Activated CD4-positive, alpha-beta memory T cell treated with anti-CD3 and anti-CD28 coated beads, Interleukin-2, amount 10 ng/mL, durations not matched to agents 7 days and 5 days (primary cell): Measurements from ENCODE around the gene P2RX1. TPM values are rescaled to one million over a fixed set of nuclear protein-coding genes. Genes with fewer than 3 reads are reported as not detected.

Experiments
- CTCF ChIA-PET: fragments of 350-600 bp; sonication (Branson Sonifier 250); formaldehyde crosslinking; loops from one replicate; lab custom pipeline; 2021; ENCODE audit warnings: antibody characterized with exemption, inconsistent platforms; lab: Charles Lee
- POLR2A ChIA-PET: fragments of 350-600 bp; sonication (Branson Sonifier 250); formaldehyde crosslinking; loops from one replicate; lab custom pipeline; 2021; ENCODE audit warnings: antibody characterized with exemption; lab: Charles Lee
- DNase-seq: peaks from one replicate; pipeline ENCODE4 v3.0.0-alpha.2; 2020
- H3K27ac Mint-ChIP-seq: one replicate; pipeline ENCODE4 v1.8.0; 2021; ENCODE audit warnings: mild to moderate bottlenecking, mixed read lengths
- H3K27me3 Mint-ChIP-seq: one replicate; pipeline ENCODE4 v1.8.0; 2021; ENCODE audit warnings: mixed read lengths
- H3K36me3 Mint-ChIP-seq: one replicate; pipeline ENCODE4 v1.8.0; 2021; ENCODE audit warnings: low read depth, mixed read lengths
- H3K4me1 Mint-ChIP-seq: one replicate; pipeline ENCODE4 v1.8.0; 2021; ENCODE audit warnings: mixed read lengths
- H3K4me3 Mint-ChIP-seq: one replicate; pipeline ENCODE4 v1.8.0; 2021; ENCODE audit warnings: mild to moderate bottlenecking, mixed read lengths
- H3K9me3 Mint-ChIP-seq: one replicate; pipeline ENCODE4 v1.8.0; 2021; ENCODE audit warnings: mixed read lengths
- total RNA-seq, 2 experiments: library from RNA; stranded (reverse); gene quantifications; one replicate each; pipeline ENCODE4 v1.2.3, GENCODE V29; 2021

Gene P2RX1
- total RNA-seq, result under 1 TPM; 0.45 to 0.65 TPM

DNA sequence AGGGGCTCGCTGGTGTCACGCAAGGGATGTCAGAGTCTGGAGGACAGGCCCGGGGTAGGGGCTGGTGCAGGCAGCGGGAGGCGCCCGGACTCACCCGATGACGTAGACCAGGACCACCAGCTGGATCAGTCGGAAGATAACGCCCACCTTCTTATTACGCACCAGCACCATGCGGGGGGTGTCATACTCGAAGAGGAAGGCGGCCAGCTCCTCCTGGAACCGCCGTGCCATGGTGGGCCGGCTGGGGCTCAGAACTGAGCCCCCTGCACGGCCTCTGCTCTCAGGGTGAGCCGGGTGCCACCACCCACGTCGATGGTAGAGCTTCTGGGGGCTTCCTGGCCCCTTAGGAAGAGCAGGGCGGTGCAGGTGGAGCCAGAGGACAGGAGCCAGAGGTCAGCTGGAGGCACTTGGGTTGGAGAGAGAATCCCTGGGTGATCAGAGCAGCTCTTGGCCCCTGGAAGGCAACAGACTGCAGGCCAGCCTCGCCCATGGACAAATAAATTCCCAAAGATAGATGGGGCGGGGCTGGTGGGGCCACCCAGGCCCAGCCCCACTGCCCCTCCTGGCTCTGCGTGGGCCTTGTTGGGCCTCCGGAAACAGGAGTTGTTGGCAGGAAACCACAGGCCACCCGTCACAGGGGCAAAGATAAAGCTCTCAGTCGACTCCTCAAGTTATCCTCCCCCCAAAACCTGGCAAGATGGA lies at the start of gene P2RX1:
P2RX1 (minus strand) TSS at position 471 of the 702 bp plus-strand sequence; CDS start at position 231, 240 bp downstream.
- DNase-seq, result peak; percentile 60
- Mint-ChIP-seq H3K27me3 (no peaks in the 10 kb centered on the region), H3K4me1 (peaks cover 49% of the 10 kb centered on the region), H3K4me3 (no peak within 1 kb of the TSS), H3K36me3 (no peaks in the 10 kb centered on the region), H3K27ac (peak within 1 kb of the TSS; percentile 23), H3K9me3 (no peaks in the 10 kb centered on the region)
- ChIA-PET CTCF (interaction anchor here (0.5 to 1.5 kb wide), 8 partner anchors 22 to 217 kb away, joined by 3 to 7 read pairs (median 3); partner anchors contain the start of gene NCBP3), POLR2A (interaction anchor here (1.0 to 4.5 kb wide), 2 partner anchors 13 to 48 kb away, joined by 3 to 24 read pairs; partner anchors contain the start of gene ATP2A3)

DNA sequence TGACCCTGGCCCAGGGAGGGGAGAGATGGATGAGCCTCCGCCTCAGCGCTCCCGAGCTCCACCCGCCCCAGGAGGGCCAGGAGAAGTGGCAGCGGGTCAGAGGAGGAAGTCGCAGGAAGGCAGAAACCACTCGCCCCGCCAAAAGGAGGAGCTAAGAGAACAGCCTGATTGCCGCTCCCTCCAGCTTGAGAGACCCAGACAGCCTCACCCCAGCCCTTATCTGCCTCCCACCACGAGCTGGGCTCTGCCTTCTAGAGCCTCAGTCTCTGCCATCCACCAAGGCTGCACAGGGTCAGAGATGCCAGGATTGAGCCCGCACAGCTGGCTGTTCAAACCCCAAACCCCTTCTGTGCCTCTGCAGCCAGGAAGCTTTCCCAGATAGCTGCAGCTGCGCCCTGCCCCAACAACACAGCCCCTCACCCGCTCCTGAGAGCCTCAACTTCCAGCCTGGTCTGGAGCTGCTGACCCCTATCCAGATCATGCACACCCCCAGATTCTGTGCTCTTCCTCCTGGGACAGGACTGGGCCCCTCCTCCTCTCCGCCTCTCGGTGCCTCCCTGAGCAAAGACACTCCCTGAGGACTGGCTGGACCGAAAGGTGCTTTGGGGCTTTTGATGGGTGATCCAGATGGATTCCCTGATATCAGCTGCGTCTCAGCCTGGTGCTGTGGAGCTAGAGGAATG lies 49.0 kb upstream of the P2RX1 start:
- H3K27me3 Mint-ChIP-seq, result peaks cover 3% of the 10 kb centered on the region
- peaks cover 24% of the 10 kb centered on the region for H3K36me3 Mint-ChIP-seq
- ChIA-PET CTCF (interaction anchor here (0.7 to 2.6 kb wide), 9 partner anchors 19 to 177 kb away, joined by 3 to 13 read pairs (median 3); partner anchors contain the start of genes CYB5D2, NCBP3 and ZZEF1), POLR2A (interaction anchor here (0.6 to 3.2 kb wide), 22 partner anchors 9 to 1170 kb away, joined by 3 to 24 read pairs (median 4); partner anchors contain the start of genes CAMKK1, CYB5D2, HASPIN and P2RX1)
- peak; percentile 85 for DNase-seq
- H3K9me3 Mint-ChIP-seq, result no peaks in the 10 kb centered on the region
- H3K4me3 Mint-ChIP-seq, result peak overlapping the region; percentile 86
- peaks cover 48% of the 10 kb centered on the region for H3K4me1 Mint-ChIP-seq
- H3K27ac Mint-ChIP-seq, result peak overlapping the region; percentile 95

DNA sequence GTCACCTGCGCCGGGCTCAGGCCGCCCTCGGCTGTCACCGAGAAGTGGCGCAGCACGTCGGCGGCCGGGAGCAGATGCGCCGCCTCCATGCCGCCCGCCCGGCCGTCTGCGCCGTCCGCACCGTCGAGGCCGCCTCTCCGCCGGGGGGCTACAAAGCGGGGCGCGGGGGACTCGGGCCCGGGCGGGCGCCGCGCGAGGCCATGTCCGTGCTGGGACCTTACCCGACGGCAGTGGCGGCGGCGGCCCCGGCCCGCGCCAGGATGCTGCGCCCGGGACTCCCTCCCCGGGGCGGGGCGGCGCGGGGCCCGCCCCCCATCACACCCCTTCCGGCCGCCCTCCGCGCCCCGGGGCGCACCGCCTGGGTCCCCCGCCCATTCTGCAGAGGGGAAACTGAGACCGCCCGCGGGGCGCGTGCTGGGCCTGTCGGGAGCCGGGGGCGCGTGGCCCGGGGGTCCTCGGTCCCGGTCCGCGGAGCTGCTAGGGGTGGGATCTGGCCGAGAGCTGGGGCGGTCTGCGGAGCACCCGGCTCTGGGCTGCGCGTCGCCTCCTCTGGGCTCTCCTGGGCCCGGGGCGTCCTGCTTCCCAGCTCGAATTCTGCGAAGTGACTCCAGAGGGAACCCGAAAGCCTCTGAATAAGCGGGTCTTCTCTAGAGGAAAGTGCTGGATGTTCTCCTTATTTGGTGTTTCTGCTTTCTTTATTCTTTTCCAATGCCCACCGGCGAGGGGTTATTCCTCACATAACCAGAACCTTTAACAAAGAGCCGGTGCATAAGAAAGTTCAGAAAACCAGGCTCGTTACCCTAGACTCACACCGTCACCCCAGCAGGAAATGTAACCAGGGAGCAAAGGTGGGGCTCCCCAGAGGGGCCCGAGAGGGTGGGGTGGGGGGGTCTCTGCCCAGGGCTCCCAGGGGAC lies 48.2 kb upstream of the P2RX1 start, which contains the start of gene ATP2A3:
ATP2A3 (minus strand) TSS at position 235 of the 915 bp plus-strand sequence; CDS start at position 89, 146 bp downstream.
- Mint-ChIP-seq H3K4me3 (peak within 1 kb of the TSS; percentile 87), H3K4me1 (peaks cover 56% of the 10 kb centered on the region), H3K36me3 (peaks cover 27% of the 10 kb centered on the region), H3K9me3 (no peaks in the 10 kb centered on the region), H3K27ac (peak within 1 kb of the TSS; percentile 95), H3K27me3 (peaks cover 3% of the 10 kb centered on the region)
- ChIA-PET POLR2A (interaction anchor here (0.6 to 3.2 kb wide), 21 partner anchors 9 to 329 kb away, joined by 3 to 24 read pairs (median 3); partner anchors contain the start of genes CAMKK1, CYB5D2, HASPIN and P2RX1), CTCF (interaction anchor here (0.7 to 2.6 kb wide), 8 partner anchors 18 to 178 kb away, joined by 3 to 13 read pairs (median 4); partner anchors contain the start of genes CYB5D2, NCBP3 and ZZEF1)
- peak; percentile 86 for DNase-seq

DNA sequence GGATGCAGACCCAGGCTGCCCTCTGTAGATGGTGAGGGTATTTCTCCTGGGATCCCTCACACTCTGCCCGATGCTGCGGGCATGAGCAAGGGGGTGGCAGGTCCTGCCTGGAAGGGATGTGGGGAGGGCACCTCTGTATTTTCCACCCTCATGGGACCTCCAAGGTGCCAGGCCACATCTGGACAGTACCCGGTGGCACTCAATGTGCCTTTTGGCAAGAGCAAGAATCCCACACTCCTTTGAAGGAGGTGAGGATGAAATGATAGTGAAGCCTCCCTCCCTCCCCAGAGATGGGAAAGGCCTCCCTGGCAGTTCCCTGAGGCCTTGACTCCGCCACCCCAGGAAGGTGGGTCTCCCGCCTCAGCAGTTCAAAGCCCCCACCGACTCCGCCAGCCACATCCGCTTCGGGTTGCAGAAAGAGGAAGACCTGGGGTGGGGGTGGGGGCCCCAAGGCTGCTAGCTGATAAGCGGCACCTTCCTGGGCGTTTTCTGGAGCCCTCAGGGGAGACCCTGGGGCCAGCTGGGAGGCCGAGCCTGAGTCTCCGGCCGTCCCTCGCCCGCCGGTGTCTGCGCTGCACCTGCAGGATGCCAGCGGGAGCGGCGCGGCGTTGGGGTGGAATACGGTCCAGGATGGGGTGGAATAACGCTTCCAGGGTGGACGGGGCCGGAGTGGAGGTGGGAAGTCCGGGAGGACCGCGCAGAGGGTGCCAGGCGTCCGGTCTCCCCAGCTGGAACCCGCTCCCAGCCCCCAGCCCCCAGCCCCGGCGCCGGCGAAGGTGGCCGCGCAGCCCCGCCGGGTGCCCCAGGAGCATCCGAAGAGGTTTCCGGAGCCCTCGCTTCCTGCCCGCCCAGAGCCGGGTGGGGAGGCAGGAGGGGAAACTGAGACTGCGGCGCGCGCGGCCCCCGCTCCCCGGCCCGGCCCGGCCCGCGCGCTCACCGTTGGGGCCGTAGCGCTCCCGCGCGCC lies 47.3 kb upstream of the P2RX1 start:
- H3K27ac Mint-ChIP-seq, result peak overlapping the region; percentile 81
- POLR2A ChIA-PET, result interaction anchor here (0.8 to 3.2 kb wide), 9 partner anchors 10 to 253 kb away, joined by 3 to 24 read pairs (median 4); partner anchors contain the start of genes P2RX1 and ZZEF1

DNA sequence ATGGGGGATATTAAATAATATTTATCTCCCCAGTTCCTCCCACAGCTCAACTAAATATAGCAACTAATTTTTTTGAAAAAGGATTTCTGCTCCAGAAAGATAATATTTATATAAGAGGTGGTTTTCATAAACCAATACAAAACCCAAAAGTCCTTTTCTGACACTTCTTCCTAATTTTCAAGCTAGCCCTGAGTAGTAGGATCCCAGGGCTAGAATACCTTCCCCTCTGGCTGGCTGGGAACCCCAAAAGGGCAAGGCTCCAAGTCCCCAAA lies 46.6 kb upstream of the P2RX1 start:
- CTCF ChIA-PET, result interaction anchor here (1.9 kb wide), 1 partner anchor 116 kb away, joined by 6 read pairs; the partner anchor contains the start of gene NCBP3
- peaks cover 2% of the 10 kb centered on the region for H3K27me3 Mint-ChIP-seq
- H3K9me3 Mint-ChIP-seq, result no peaks in the 10 kb centered on the region
- POLR2A ChIA-PET, result interaction anchor here (0.8 to 3.2 kb wide), 6 partner anchors 41 to 252 kb away, joined by 3 to 24 read pairs (median 4); partner anchors contain the start of genes P2RX1 and ZZEF1
- H3K4me1 Mint-ChIP-seq, result peaks cover 58% of the 10 kb centered on the region
- peak overlapping the region; percentile 87 for H3K4me3 Mint-ChIP-seq
- no peak for DNase-seq
- H3K36me3 Mint-ChIP-seq, result peaks cover 33% of the 10 kb centered on the region
- peak overlapping the region; percentile 81 for H3K27ac Mint-ChIP-seq

More for the DNA sequence above, 47.3 kb upstream of the P2RX1 start:
- peaks cover 3% of the 10 kb centered on the region for H3K27me3 Mint-ChIP-seq
- peak overlapping the region; percentile 87 for H3K4me3 Mint-ChIP-seq
- peaks cover 31% of the 10 kb centered on the region for H3K36me3 Mint-ChIP-seq
- DNase-seq, result peak; percentile 82
- CTCF ChIA-PET, result interaction anchor here (1.9 kb wide), 1 partner anchor 117 kb away, joined by 6 read pairs; the partner anchor contains the start of gene NCBP3
- peaks cover 56% of the 10 kb centered on the region for H3K4me1 Mint-ChIP-seq
- no peaks in the 10 kb centered on the region for H3K9me3 Mint-ChIP-seq

DNA sequence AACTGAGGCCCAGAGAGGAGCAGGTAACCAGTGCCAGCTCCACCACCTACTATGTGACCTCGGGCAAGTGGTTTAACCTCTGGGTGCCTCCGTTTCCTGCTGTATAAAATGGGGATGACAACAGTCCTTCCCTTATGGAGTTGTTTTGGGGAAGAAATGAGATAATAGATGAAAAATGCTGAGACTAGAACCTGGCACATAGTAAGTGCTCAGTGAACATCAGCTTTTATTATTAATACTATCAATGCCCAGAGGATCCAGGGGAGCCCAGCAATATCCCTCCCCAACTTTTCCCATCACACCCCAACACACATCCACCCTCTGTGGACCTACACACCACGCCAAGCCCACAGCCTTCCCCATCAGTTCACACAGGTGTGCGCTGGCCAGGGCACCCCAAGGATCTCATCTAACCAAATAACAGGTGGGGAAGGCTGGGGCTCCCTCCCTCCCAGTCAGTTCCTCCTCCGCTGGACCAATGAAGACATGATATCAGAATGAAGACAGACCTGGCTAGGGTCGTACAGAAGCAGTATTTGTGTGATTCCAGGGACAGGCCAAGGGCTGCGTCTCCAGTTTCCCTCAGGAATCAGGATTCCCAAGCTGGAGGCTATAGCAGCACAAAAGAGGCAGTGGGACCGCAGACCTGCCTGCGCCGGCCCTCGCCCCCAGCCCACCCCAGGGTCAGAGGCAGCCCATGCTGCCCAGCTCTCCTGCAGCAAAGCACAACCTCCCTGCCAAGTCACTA lies 46.1 kb upstream of the P2RX1 start:
- H3K9me3 Mint-ChIP-seq, result no peaks in the 10 kb centered on the region
- peak overlapping the region; percentile 81 for H3K27ac Mint-ChIP-seq
- CTCF ChIA-PET, result interaction anchor here (0.8 to 1.9 kb wide), 3 partner anchors 46 to 116 kb away, joined by 3 to 6 read pairs (median 5); partner anchors contain the start of genes NCBP3 and P2RX1
- peaks cover 38% of the 10 kb centered on the region for H3K36me3 Mint-ChIP-seq
- no peaks in the 10 kb centered on the region for H3K27me3 Mint-ChIP-seq
- DNase-seq, result no peak
- peaks cover 60% of the 10 kb centered on the region for H3K4me1 Mint-ChIP-seq
- H3K4me3 Mint-ChIP-seq, result peak overlapping the region; percentile 87
- POLR2A ChIA-PET, result interaction anchor here (1.0 to 3.2 kb wide), 4 partner anchors 25 to 252 kb away, joined by 3 to 24 read pairs (median 4); partner anchors contain the start of genes CYB5D2, P2RX1 and ZZEF1

DNA sequence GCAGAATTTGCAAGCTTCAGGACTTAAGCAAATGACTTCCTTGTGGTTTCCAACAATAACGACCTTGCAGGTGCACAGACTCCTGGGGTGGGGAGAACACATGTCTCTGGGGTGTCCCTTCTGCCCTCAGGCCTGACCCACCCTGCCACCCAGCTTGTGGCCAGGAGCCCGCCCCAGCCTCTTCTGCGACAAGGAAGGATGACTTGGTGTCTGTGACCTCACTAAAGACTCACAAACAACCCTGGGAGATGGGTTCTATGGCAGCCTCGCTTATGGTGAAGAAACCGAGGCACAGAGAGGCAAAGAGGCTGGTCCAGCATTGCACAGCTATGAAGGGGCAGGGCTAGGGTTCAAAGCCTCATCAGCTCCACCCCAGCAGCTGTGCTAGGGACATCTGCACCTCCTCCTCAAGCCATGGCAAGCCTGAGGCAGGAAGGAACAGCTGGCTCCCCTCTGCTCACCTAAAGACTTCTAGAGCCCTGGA lies 45.3 kb upstream of the P2RX1 start:
- H3K4me1 Mint-ChIP-seq, result peaks cover 61% of the 10 kb centered on the region
- H3K27me3 Mint-ChIP-seq, result no peaks in the 10 kb centered on the region
- H3K4me3 Mint-ChIP-seq, result peak overlapping the region; percentile 87
- H3K9me3 Mint-ChIP-seq, result no peaks in the 10 kb centered on the region
- POLR2A ChIA-PET, result interaction anchor here (1.0 to 1.3 kb wide), 2 partner anchors 25 to 181 kb away, joined by 3 read pairs; partner anchors contain the start of genes CYB5D2 and ZZEF1
- H3K27ac Mint-ChIP-seq, result peak overlapping the region; percentile 81
- DNase-seq, result peak; percentile 56
- CTCF ChIA-PET, result interaction anchor here (0.8 to 1.9 kb wide), 3 partner anchors 46 to 115 kb away, joined by 3 to 6 read pairs (median 5); partner anchors contain the start of genes NCBP3 and P2RX1
- H3K36me3 Mint-ChIP-seq, result peaks cover 45% of the 10 kb centered on the region

DNA sequence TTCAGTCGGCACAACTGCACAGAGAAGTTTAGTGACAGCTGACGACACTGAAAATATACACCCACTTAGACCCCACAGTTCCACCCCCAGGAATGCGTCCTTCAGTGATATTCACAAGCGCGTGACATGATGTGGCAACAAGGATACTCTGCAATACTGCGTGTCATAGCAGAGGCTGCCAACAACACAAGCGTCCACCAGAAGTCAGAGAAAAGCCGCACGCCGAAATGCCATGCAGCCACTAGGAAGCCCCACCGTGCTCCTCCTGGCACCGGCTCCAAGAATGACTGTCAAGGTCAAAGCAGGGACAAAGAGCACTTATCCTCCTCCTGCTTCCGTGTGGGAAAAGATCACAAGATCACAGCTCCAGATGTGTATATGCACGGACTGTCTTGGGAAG lies 44.5 kb upstream of the P2RX1 start:
- POLR2A ChIA-PET, result interaction anchor here (1.4 kb wide), 1 partner anchor 13 kb away, joined by 4 read pairs; no protein-coding TSS in a partner anchor
- Mint-ChIP-seq H3K27ac (peak overlapping the region; percentile 58), H3K9me3 (no peaks in the 10 kb centered on the region), H3K36me3 (peaks cover 50% of the 10 kb centered on the region), H3K4me3 (peak overlapping the region; percentile 24), H3K27me3 (no peaks in the 10 kb centered on the region), H3K4me1 (peaks cover 65% of the 10 kb centered on the region)
- CTCF ChIA-PET, result interaction anchor here (1.0 kb wide), 1 partner anchor 49 kb away, joined by 3 read pairs; no protein-coding TSS in a partner anchor
- no peak for DNase-seq

DNA sequence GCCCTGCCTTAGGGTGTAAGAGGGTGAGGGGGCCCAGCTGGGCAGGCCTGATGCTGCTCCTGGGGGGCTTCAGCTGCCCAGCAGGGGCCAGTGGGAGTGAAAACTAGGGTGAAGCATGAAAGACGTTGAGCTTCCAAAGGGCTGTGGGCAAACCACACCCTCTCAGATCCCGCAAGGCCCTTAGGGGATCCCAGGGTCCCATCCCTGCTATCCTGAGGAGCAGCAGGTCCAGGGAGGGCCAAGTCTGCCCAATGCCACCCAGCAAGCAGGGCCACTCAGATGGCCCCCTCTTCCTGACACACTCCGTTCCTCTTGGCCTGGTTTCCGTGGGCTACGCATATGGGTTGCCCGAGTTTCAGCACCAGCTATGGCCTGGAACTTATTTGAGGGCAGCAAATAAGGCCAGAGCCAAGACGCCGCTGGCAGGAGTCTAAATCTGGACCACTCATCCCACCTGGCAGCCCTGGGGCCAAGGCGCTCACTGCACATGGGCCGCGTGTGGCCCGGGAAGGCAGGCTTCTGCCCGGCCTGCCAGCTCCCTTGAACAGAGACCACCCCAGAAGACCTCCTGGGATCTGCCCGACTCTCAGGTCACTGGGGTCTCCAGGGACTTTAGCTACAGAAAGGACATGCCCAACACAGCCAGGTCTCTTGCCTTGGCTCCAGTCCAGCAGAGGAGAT lies 43.8 kb upstream of the P2RX1 start:
- Mint-ChIP-seq H3K9me3 (no peaks in the 10 kb centered on the region), H3K27ac (peak overlapping the region; percentile 58), H3K36me3 (peaks cover 50% of the 10 kb centered on the region), H3K4me3 (peak overlapping the region; percentile 24), H3K27me3 (no peaks in the 10 kb centered on the region), H3K4me1 (peaks cover 60% of the 10 kb centered on the region)
- ChIA-PET POLR2A (interaction anchor here (1.4 kb wide), 1 partner anchor 12 kb away, joined by 4 read pairs; no protein-coding TSS in a partner anchor), CTCF (interaction anchor here (1.0 kb wide), 1 partner anchor 48 kb away, joined by 3 read pairs; no protein-coding TSS in a partner anchor)
- no peak for DNase-seq
